ENCODE data around the gene TRIM46.

Gene TRIM46

DNA sequence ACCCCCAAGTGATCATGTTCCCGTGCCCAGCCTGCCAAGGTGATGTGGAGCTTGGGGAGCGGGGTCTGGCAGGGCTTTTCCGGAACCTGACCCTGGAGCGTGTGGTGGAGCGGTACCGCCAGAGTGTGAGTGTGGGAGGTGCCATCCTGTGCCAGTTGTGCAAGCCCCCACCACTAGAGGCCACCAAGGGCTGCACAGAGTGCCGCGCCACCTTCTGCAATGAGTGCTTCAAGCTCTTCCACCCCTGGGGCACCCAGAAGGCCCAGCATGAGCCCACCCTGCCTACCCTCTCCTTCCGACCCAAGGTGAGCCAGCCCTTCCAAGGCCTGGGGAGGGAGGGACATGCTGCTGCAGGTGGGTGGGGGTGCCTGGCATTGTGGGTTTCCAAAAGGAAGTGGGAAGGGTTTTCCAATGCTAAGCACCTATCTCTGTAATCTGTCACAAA, 2.3 kb downstream of the TRIM46 start:
- no peak for DNase-seq (ENCODE audit: low read depth, low spot score)
- TF ChIP-seq, protein P1, sequence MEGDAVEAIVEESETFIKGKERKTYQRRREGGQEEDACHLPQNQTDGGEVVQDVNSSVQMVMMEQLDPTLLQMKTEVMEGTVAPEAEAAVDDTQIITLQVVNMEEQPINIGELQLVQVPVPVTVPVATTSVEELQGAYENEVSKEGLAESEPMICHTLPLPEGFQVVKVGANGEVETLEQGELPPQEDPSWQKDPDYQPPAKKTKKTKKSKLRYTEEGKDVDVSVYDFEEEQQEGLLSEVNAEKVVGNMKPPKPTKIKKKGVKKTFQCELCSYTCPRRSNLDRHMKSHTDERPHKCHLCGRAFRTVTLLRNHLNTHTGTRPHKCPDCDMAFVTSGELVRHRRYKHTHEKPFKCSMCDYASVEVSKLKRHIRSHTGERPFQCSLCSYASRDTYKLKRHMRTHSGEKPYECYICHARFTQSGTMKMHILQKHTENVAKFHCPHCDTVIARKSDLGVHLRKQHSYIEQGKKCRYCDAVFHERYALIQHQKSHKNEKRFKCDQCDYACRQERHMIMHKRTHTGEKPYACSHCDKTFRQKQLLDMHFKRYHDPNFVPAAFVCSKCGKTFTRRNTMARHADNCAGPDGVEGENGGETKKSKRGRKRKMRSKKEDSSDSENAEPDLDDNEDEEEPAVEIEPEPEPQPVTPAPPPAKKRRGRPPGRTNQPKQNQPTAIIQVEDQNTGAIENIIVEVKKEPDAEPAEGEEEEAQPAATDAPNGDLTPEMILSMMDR (IDR thresholded peaks at IDR 0.05; ENCODE audit: insufficient read depth, low read length, missing control alignments), result peak; percentile 18
- ChIA-PET POLR2A (no interaction called here), CTCF (interaction anchor here (0.8 to 14.6 kb wide), 19 partner anchors 9 to 475 kb away, joined by 3 to 457 read pairs (median 6); partner anchors contain the start of genes MTX1, RUSC1, SLC50A1 and THBS3)
- H3K4me3 ChIP-seq (ENCODE audit: low read depth, low read length), result no peak overlapping the region; the same call in 1 of the 2 replicates

GRCh38 chr1:155176544-155177071, 3.0 kb downstream of the TRIM46 start:
- TF ChIP-seq, protein P1 (IDR thresholded peaks at IDR 0.05; ENCODE audit: insufficient read depth, low read length, missing control alignments), result peak; percentile 89
- H3K4me3 ChIP-seq (ENCODE audit: low read depth, low read length), result no peak overlapping the region
- ChIA-PET CTCF (interaction anchor here (0.8 to 14.6 kb wide), 17 partner anchors 9 to 472 kb away, joined by 3 to 457 read pairs (median 9); partner anchors contain the start of genes MTX1 and THBS3), POLR2A (no interaction called here)
- DNase-seq (ENCODE audit: low read depth, low spot score), result no peak

- no peak for DNase-seq (ENCODE audit: low read depth, low spot score)
- H3K4me3 ChIP-seq (ENCODE audit: low read depth, low read length), result no peak overlapping the region
- ChIA-PET POLR2A (no interaction called here), CTCF (interaction anchor here (0.7 to 3.9 kb wide), 15 partner anchors 8 to 471 kb away, joined by 3 to 54 read pairs (median 4); partner anchors contain the start of gene THBS3)
- TF ChIP-seq, protein P1 (IDR thresholded peaks at IDR 0.05; ENCODE audit: insufficient read depth, low read length, missing control alignments), result no peak
Measured at GRCh38 chr1:155177192-155177917, 3.7 kb downstream of the TRIM46 start.

DNA sequence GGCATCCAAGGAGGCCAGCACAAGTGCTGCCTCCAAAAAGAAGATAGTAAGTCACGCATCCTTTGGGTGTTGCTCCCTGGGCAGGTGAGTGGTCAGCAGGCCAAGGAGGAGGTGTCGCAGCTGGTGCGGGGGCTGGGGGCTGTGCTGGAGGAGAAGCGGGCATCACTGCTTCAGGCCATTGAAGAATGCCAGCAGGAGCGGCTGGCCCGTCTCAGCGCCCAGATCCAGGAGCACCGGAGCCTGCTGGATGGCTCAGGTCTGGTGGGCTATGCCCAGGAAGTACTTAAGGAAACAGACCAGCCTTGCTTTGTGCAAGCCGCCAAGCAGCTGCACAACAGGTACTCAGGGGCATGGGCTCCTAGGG, 4.3 kb downstream of the TRIM46 start:
- no peak for DNase-seq (ENCODE audit: low read depth, low spot score)
- ChIA-PET POLR2A (no interaction called here), CTCF (interaction anchor here (1.0 to 3.0 kb wide), 10 partner anchors 15 to 471 kb away, joined by 3 to 54 read pairs (median 8); partner anchors contain the start of gene THBS3)
- H3K4me3 ChIP-seq (ENCODE audit: low read depth, low read length), result no peak overlapping the region
- TF ChIP-seq, protein P1 (IDR thresholded peaks at IDR 0.05; ENCODE audit: insufficient read depth, low read length, missing control alignments), result no peak

DNA sequence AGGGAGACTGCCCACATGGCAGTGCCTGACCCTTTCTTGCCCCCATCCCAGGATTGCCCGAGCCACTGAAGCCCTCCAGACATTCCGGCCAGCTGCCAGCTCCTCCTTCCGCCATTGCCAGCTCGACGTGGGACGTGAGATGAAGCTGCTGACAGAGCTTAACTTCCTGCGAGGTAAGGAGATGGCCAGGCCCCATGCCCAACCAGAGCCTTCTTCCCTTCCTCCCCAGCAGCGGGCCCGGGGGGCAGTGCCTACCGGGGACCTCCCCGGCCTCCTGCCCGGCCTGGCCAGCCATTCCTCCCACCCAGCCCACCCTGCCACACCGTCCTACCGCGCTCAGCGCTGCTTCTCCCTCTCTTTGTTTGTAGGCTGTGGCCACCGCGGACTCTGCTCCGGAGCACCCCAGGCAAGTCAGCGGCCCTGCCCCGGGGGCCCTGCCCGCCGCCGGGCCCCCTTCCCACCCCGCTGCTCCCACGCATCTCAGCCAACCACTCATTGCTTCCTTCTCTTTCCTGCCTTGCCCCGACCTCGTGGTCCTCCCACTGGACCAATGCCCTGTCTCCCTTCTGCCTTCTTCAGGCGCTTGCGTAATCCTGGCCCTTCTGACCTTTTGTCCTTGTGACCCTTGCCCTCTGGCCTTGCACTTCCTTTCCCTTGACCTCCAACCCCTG, 4.9 kb downstream of the TRIM46 start:
- TF ChIP-seq, protein P1 (IDR thresholded peaks at IDR 0.05; ENCODE audit: insufficient read depth, low read length, missing control alignments), result no peak
- ChIA-PET CTCF (interaction anchor here (0.6 to 3.0 kb wide), 6 partner anchors 15 to 144 kb away, joined by 3 to 54 read pairs (median 9); no protein-coding TSS in a partner anchor), POLR2A (no interaction called here)
- H3K4me3 ChIP-seq (ENCODE audit: low read depth, low read length), result no peak overlapping the region
- no peak for DNase-seq (ENCODE audit: low read depth, low spot score)
